WERI-Rb-1 (cell line): ENCODE results near the gene DNAJC1.
"Not testable (repeated sequence)": the region's sequence is repeated elsewhere in the genome, so short reads cannot be mapped to it uniquely, and the experiment has no call there.

Experiments
- DNase-seq: peaks from one replicate; pipeline ENCODE4 v3.0.0-alpha.2; 2020
- H3K27ac ChIP-seq: fragments of 250-450 bp; sonication (Bioruptor Pico); 2 replicates; pipeline ENCODE4 v1.5.1; 2020; ENCODE audit warnings: mild to moderate bottlenecking, moderate library complexity
- H3K27me3 ChIP-seq: fragments of 250-450 bp; sonication (Bioruptor Pico); 2 replicates; pipeline ENCODE4 v1.5.1; 2021; ENCODE audit warnings: mild to moderate bottlenecking, low read depth, moderate library complexity; ENCODE audit not compliant: insufficient read depth, severe bottlenecking
- H3K36me3 ChIP-seq: fragments of 250-450 bp; sonication (Bioruptor Pico); 2 replicates; pipeline ENCODE4 v1.5.1; 2020; ENCODE audit warnings: mild to moderate bottlenecking, moderate library complexity
- H3K4me3 ChIP-seq: 2 replicates; pipeline ENCODE4 v1.5.1; 2011; ENCODE audit warnings: low read depth, mild to moderate bottlenecking, control low read depth, low read length
- H3K9me3 ChIP-seq: fragments of 250-450 bp; sonication (Bioruptor Pico); 2 replicates; pipeline ENCODE4 v1.5.1; 2021; ENCODE audit warnings: mild to moderate bottlenecking, moderate library complexity; ENCODE audit not compliant: severe bottlenecking
- CTCF ChIP-seq: IDR thresholded peaks from 2 replicates; pipeline ENCODE4 v1.5.1; 2011; ENCODE audit warnings: low read depth, mild to moderate bottlenecking, control low read depth, inconsistent platforms, low read length

DNAJC1 gene

GRCh38 chr10:22026287-22026686 lies 22.8 kb upstream of the DNAJC1 start:
- no peaks in the 10 kb centered on the region for H3K36me3 ChIP-seq
- no peak for DNase-seq
- H3K9me3 ChIP-seq = no peaks in the 10 kb centered on the region
- TF ChIP-seq CTCF = no peak
- H3K4me3 ChIP-seq = no peak overlapping the region
- H3K27me3 ChIP-seq = no peaks in the 10 kb centered on the region
- H3K27ac ChIP-seq = no peak overlapping the region

GRCh38 chr10:22023508-22023907 lies 20.0 kb upstream of the DNAJC1 start:
- DNase-seq = no peak
- H3K27ac ChIP-seq = peak overlapping the region; percentile 36; the same call in 1 of the 2 replicates
- no peak for TF ChIP-seq CTCF
- H3K36me3 ChIP-seq = no peaks in the 10 kb centered on the region
- H3K27me3 ChIP-seq = no peaks in the 10 kb centered on the region
- no peaks in the 10 kb centered on the region for H3K9me3 ChIP-seq
- no peak overlapping the region for H3K4me3 ChIP-seq

- Histone ChIP-seq H3K9me3 (no peaks in the 10 kb centered on the region), H3K36me3 (no peaks in the 10 kb centered on the region), H3K27ac (peak overlapping the region; percentile 41; the same call in 1 of the 2 replicates), H3K27me3 (no peaks in the 10 kb centered on the region), H3K4me3 (no peak overlapping the region)
- DNase-seq = peak; percentile 37
- TF ChIP-seq CTCF = no peak
These were observed 18.9 kb upstream of the DNAJC1 start for GRCh38 chr10:22022257-22023032.

GRCh38 chr10:22021144-22021543 lies 17.6 kb upstream of the DNAJC1 start:
- not testable (repeated sequence) for DNase-seq, H3K36me3 ChIP-seq, H3K4me3 ChIP-seq, H3K27me3 ChIP-seq, H3K27ac ChIP-seq, H3K9me3 ChIP-seq

GRCh38 chr10:22017283-22018020 lies 13.9 kb upstream of the DNAJC1 start:
- Histone ChIP-seq H3K27ac (no peak overlapping the region), H3K36me3 (no peaks in the 10 kb centered on the region), H3K4me3 (no peak overlapping the region), H3K27me3 (no peaks in the 10 kb centered on the region), H3K9me3 (no peaks in the 10 kb centered on the region)
- no peak for DNase-seq
- TF ChIP-seq CTCF = no peak

GRCh38 chr10:22016046-22016705 lies 12.6 kb upstream of the DNAJC1 start:
- no peak overlapping the region for H3K4me3 ChIP-seq
- no peaks in the 10 kb centered on the region for H3K36me3 ChIP-seq
- H3K27ac ChIP-seq = no peak overlapping the region
- no peak for DNase-seq
- no peak for TF ChIP-seq CTCF
- no peaks in the 10 kb centered on the region for H3K9me3 ChIP-seq
- no peaks in the 10 kb centered on the region for H3K27me3 ChIP-seq
